H1 (cell line): ENCODE data around the gene ATP23.

Experiments used
- CTCF ChIP-seq, 3 experiments: IDR thresholded peaks; 1 replicate in 2 of 3; 2 replicates in 1 of 3; pipeline versions ENCODE4 v1.5.1 to v1.6.1; 2011; ENCODE audit warnings: low read length in 3 of 3, mild to moderate bottlenecking in 3 of 3, inconsistent platforms in 2 of 3, low read depth in 1 of 3, moderate library complexity in 1 of 3; ENCODE audit not compliant: insufficient read depth in 1 of 3; ENCODE audit errors: control extremely low read depth in 1 of 3
- EZH2 ChIP-seq: fragments of 200-600 bp; sonication (generic); IDR thresholded peaks from 2 replicates; pipeline ENCODE4 v1.7.1; 2012; ENCODE audit warnings: low read depth, mild to moderate bottlenecking, moderate library complexity, low read length, inconsistent platforms; ENCODE audit not compliant: severe bottlenecking
- RFX5 ChIP-seq: IDR thresholded peaks from 2 replicates; pipeline ENCODE4 v1.6.1; 2011; ENCODE audit warnings: low read depth, low read length, improper control_type of control experiment, borderline replicate concordance
- RXRA ChIP-seq: IDR thresholded peaks from 2 replicates; pipeline ENCODE4 v1.6.1; 2011; ENCODE audit warnings: low read depth, mild to moderate bottlenecking, low read length, moderate library complexity; ENCODE audit not compliant: insufficient read depth

DNA sequence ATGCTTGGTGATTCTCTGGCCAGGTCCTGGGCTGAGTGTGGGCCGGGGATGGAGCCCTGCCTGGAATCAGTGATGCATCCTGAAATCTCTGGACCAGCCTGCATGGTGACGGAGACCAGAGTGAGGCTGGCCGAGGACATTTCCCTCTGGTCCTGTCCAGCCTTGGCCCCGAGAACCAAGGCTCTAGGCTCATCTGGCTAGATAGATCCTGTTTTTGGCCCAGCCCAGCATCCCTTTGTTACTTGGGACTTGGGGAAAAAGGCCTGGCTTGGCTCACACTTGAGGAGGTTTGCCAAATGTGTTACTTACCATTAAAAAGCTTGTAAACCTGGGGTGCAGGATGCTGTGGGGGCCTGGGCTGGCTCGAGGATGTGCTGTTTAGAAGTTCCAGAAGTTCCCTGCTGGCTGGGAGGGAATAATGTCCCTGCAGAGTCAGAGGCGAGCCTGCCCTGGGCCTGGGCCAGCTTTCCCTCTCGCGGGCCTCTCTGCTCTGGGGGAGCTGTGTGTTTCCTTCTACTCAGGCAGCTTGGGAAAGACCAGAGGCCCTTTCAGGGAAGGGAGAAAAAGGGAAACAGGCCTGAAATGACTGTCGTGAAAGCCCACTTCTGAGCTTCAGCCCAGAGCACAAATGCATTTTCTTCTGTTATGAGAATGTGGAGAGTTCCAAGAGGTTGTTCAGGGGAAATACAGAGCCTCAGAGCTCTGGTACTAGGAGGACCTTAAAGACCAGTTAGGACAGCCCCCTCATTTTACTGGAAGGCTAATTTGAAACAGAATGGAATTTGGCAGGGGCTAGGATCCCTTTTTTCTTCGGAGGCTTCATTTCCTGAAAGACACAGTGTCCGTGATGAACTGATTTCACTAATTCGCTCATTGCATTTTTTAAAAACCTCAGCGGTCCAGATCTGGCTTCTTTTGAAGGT, 47.7 kb upstream of the ATP23 start:
- TF ChIP-seq CTCF (IDR thresholded peaks at IDR 0.05; ENCODE audit: control extremely low read depth in 1 of 3, insufficient read depth in 1 of 3, low read depth in 1 of 3, low read length in 3 of 3) (no peak), EZH2 (no peak), RFX5 (no peak), RXRA (no peak)
